Glutamatergic neuron (in vitro differentiated cells): Measurements from ENCODE around the gene THYN1. TPM values are rescaled to one million over a fixed set of nuclear protein-coding genes. Genes with fewer than 3 reads are reported as not detected.

ENCODE experiments used
- DNase-seq: peaks from one replicate; pipeline ENCODE4 v3.0.0; 2022
- H3K27ac Mint-ChIP-seq: one replicate; pipeline ENCODE4 v1.8.0; 2020; ENCODE audit warnings: mild to moderate bottlenecking, mixed read lengths, inconsistent platforms; ENCODE audit not compliant: unreplicated experiment
- H3K27me3 Mint-ChIP-seq: one replicate; pipeline ENCODE4 v1.8.0; 2020; ENCODE audit warnings: mild to moderate bottlenecking, moderate library complexity, mixed read lengths, inconsistent platforms; ENCODE audit not compliant: unreplicated experiment
- H3K36me3 Mint-ChIP-seq: one replicate; pipeline ENCODE4 v1.8.0; 2020; ENCODE audit warnings: mild to moderate bottlenecking, mixed read lengths, inconsistent platforms; ENCODE audit not compliant: unreplicated experiment
- H3K4me1 Mint-ChIP-seq: one replicate; pipeline ENCODE4 v1.8.0; 2020; ENCODE audit warnings: mild to moderate bottlenecking, low read depth, mixed read lengths, inconsistent platforms; ENCODE audit not compliant: unreplicated experiment
- H3K4me3 Mint-ChIP-seq: one replicate; pipeline ENCODE4 v1.8.0; 2020; ENCODE audit warnings: mild to moderate bottlenecking, mixed read lengths, inconsistent platforms; ENCODE audit not compliant: unreplicated experiment
- H3K9me3 Mint-ChIP-seq: one replicate; pipeline ENCODE4 v1.8.0; 2020; ENCODE audit warnings: mild to moderate bottlenecking, moderate library complexity, mixed read lengths, inconsistent platforms; ENCODE audit not compliant: unreplicated experiment
- total RNA-seq: library from RNA; stranded (reverse); fragmentation: NEBNext Ultra II Directional; extraction: Animal tissue kit (Norgen Biotek cat#: 25700); gene quantifications from one replicate; pipeline ENCODE4 v1.2.1, GENCODE V29; 2021; ENCODE audit not compliant: unreplicated experiment
- TF ChIP-seq, protein P1 (sequence below): fragments of 200-600 bp; sonication (generic); IDR thresholded peaks from one replicate; pipeline ENCODE4 v1.5.0; 2021; ENCODE audit not compliant: partially characterized antibody, unreplicated experiment

The THYN1 gene
- total RNA-seq, 1 donor from 2014 or later: 35.9 TPM

GRCh38 chr11:134235399-134235798, 17.8 kb downstream of the THYN1 start:
- Mint-ChIP-seq H3K4me1 (peaks cover 7% of the 10 kb centered on the region), H3K4me3 (no peak overlapping the region), H3K27me3 (peaks cover 5% of the 10 kb centered on the region), H3K36me3 (no peaks in the 10 kb centered on the region), H3K27ac (no peak overlapping the region), H3K9me3 (peaks cover 2% of the 10 kb centered on the region)
- TF ChIP-seq, protein P1, sequence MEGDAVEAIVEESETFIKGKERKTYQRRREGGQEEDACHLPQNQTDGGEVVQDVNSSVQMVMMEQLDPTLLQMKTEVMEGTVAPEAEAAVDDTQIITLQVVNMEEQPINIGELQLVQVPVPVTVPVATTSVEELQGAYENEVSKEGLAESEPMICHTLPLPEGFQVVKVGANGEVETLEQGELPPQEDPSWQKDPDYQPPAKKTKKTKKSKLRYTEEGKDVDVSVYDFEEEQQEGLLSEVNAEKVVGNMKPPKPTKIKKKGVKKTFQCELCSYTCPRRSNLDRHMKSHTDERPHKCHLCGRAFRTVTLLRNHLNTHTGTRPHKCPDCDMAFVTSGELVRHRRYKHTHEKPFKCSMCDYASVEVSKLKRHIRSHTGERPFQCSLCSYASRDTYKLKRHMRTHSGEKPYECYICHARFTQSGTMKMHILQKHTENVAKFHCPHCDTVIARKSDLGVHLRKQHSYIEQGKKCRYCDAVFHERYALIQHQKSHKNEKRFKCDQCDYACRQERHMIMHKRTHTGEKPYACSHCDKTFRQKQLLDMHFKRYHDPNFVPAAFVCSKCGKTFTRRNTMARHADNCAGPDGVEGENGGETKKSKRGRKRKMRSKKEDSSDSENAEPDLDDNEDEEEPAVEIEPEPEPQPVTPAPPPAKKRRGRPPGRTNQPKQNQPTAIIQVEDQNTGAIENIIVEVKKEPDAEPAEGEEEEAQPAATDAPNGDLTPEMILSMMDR: no peak
- DNase-seq: no peak

DNA sequence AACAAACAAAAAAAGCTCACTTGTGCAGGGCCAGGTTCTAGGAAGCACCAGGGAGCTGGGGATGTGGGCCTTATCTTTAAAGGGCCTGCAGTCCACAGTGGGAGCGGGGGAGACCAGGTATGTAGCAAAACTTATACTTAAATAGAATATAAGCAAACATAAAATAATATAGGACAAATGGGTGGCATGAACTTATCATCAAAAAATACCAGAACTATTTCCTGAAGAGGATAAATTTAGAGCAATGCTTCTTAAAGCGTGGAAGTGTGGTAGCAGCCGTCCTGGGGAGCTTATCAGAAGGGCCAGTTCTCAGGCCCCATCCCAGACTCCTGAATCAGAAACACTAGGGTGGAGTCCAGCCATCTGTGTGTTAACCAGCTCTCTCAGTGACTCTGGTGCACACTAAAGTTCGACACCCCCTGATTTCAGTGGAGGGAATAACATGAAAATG, 19.4 kb downstream of the THYN1 start:
- H3K27me3 Mint-ChIP-seq: peaks cover 6% of the 10 kb centered on the region
- peaks cover 11% of the 10 kb centered on the region for H3K4me1 Mint-ChIP-seq
- TF ChIP-seq, protein P1: no peak

DNA sequence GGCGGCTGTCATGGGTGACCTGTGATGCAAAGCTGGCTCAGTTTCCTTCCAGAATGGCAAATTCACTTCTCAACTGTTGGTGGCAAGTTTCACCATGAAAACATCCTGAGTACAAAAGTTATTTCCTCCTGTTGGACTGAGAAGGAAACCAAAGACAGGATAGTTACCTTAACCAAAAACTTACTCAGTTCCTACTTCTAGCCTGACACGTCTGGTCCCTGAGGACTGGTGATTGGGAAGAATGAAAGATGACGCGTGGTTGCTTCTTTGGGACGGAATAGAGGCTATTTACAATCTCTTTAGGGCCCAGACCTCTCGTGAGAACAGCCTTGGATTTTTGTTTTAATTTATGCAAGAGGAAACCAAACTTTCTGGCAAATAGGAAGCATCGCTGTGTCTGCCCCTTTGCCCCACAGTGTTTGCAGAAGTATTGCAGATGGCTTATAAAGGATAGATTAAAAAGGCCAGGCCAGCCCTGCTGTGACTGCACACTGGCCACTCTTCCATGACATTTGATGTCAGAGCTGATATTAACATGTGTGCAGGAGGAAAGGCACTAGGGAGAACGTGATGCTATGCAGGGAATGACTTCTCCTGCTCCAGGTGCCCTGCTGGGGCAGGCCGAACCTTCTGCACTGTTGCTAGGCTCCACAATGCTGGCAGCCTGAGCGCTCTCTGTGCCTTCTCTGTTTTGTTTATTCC, 21.0 kb downstream of the THYN1 start:
- no peak for DNase-seq
- Mint-ChIP-seq H3K27ac (no peak overlapping the region), H3K36me3 (no peaks in the 10 kb centered on the region), H3K4me3 (no peak overlapping the region), H3K27me3 (peaks cover 1% of the 10 kb centered on the region), H3K4me1 (peaks cover 17% of the 10 kb centered on the region), H3K9me3 (no peaks in the 10 kb centered on the region)
- TF ChIP-seq, protein P1: no peak

More for the DNA sequence above, 19.4 kb downstream of the THYN1 start:
- no peak for DNase-seq
- H3K4me3 Mint-ChIP-seq: no peak overlapping the region
- no peaks in the 10 kb centered on the region for H3K36me3 Mint-ChIP-seq
- H3K27ac Mint-ChIP-seq: no peak overlapping the region
- H3K9me3 Mint-ChIP-seq: peaks cover 2% of the 10 kb centered on the region

GRCh38 chr11:134230339-134230738, 22.8 kb downstream of the THYN1 start:
- no peaks in the 10 kb centered on the region for H3K36me3 Mint-ChIP-seq
- H3K4me1 Mint-ChIP-seq: peaks cover 29% of the 10 kb centered on the region
- peaks cover 4% of the 10 kb centered on the region for H3K27me3 Mint-ChIP-seq
- no peak overlapping the region for H3K4me3 Mint-ChIP-seq
- H3K27ac Mint-ChIP-seq: no peak overlapping the region
- H3K9me3 Mint-ChIP-seq: peaks cover 3% of the 10 kb centered on the region
- TF ChIP-seq, protein P1: no peak
- DNase-seq: no peak

GRCh38 chr11:134229126-134229790, 23.9 kb downstream of the THYN1 start:
- no peak for DNase-seq
- no peak overlapping the region for H3K27ac Mint-ChIP-seq

More at GRCh38 chr11:134229126-134229790, 23.9 kb downstream of the THYN1 start:
- no peak overlapping the region for H3K4me3 Mint-ChIP-seq
- no peaks in the 10 kb centered on the region for H3K36me3 Mint-ChIP-seq
- peaks cover 5% of the 10 kb centered on the region for H3K27me3 Mint-ChIP-seq
- H3K9me3 Mint-ChIP-seq: peaks cover 4% of the 10 kb centered on the region
- TF ChIP-seq, protein P1: no peak
- H3K4me1 Mint-ChIP-seq: peaks cover 29% of the 10 kb centered on the region
